PFSK-1 (cell line): ENCODE measurements around the gene ITGA11.

Experiments
- FOXP2 ChIP-seq: optimal IDR thresholded peaks from 2 replicates; pipeline ENCODE3; 2011; ENCODE audit warnings: borderline replicate concordance, control low read depth, inconsistent platforms; ENCODE audit not compliant: insufficient read depth; ENCODE audit errors: extremely low read length, extremely low read depth
- POLR2AphosphoS5 ChIP-seq: IDR thresholded peaks from 2 replicates; pipeline ENCODE4 v1.6.1; 2012; ENCODE audit warnings: low read depth, mild to moderate bottlenecking, control low read depth, low read length, moderate library complexity
- REST ChIP-seq, 2 experiments: IDR thresholded peaks; 2 replicates each; pipeline versions ENCODE4 v1.6.1 to v1.8.0; 2011 to 2012; ENCODE audit warnings: low read depth in 2 of 2, low read length in 2 of 2, control low read depth in 1 of 2, inconsistent platforms in 1 of 2, mild to moderate bottlenecking in 1 of 2, moderate library complexity in 1 of 2; ENCODE audit not compliant: insufficient read depth in 1 of 2
- SIN3A ChIP-seq: IDR thresholded peaks from 2 replicates; pipeline ENCODE4 v1.6.1; 2012; ENCODE audit warnings: mild to moderate bottlenecking, low read length, moderate library complexity, borderline replicate concordance; ENCODE audit not compliant: insufficient read depth
- TAF1 ChIP-seq: IDR thresholded peaks from 2 replicates; pipeline ENCODE4 v1.6.1; 2012; ENCODE audit warnings: low read length, control low read depth, borderline replicate concordance; ENCODE audit not compliant: insufficient read depth

ITGA11 gene

GRCh38 chr15:68382286-68383007 is 49.5 kb downstream of the ITGA11 start:
- TF ChIP-seq SIN3A: no peak
- no peak for TF ChIP-seq REST (IDR thresholded peaks at IDR 0.05; ENCODE audit: insufficient read depth in 1 of 2, low read depth in 2 of 2, low read length in 2 of 2)
- no peak for TF ChIP-seq TAF1
- no peak for TF ChIP-seq FOXP2
- no peak for TF ChIP-seq POLR2AphosphoS5

- TF ChIP-seq SIN3A: no peak
- no peak for TF ChIP-seq FOXP2
Observed at GRCh38 chr15:68380456-68380855, 51.5 kb downstream of the ITGA11 start.

- TF ChIP-seq REST (IDR thresholded peaks at IDR 0.05; ENCODE audit: insufficient read depth in 1 of 2, low read depth in 2 of 2, low read length in 2 of 2) (no peak), FOXP2 (no peak), TAF1 (no peak), POLR2AphosphoS5 (no peak), SIN3A (no peak)
Observed at GRCh38 chr15:68379759-68380290, 52.1 kb downstream of the ITGA11 start.

- TF ChIP-seq SIN3A (no peak), TAF1 (no peak), POLR2AphosphoS5 (no peak), REST (IDR thresholded peaks at IDR 0.05; ENCODE audit: insufficient read depth in 1 of 2, low read depth in 2 of 2, low read length in 2 of 2) (no peak), FOXP2 (no peak)
Observed at GRCh38 chr15:68379058-68379758, 52.8 kb downstream of the ITGA11 start.

GRCh38 chr15:68378595-68378994 is 53.4 kb downstream of the ITGA11 start:
- TF ChIP-seq TAF1 (no peak), SIN3A (no peak), POLR2AphosphoS5 (no peak), FOXP2 (no peak)

- TF ChIP-seq FOXP2 (no peak), TAF1 (no peak), SIN3A (no peak), REST (IDR thresholded peaks at IDR 0.05; ENCODE audit: insufficient read depth in 1 of 2, low read depth in 2 of 2, low read length in 2 of 2) (no peak), POLR2AphosphoS5 (no peak)
Observed at GRCh38 chr15:68377766-68378165, 54.2 kb downstream of the ITGA11 start.
